ENCODE measurements around the gene ARHGAP15.
A peak's percentile ranks its signal among the peaks of the same experiment; 100 is the strongest.

Gene ARHGAP15

GRCh38 chr2:143734507-143734906 is 605.3 kb downstream of the ARHGAP15 start:
- TF ChIP-seq USF1 (IDR thresholded peaks at IDR 0.05) (no peak), CEBPB (IDR thresholded peaks at IDR 0.05) (no peak)

GRCh38 chr2:143736904-143737303 is 607.7 kb downstream of the ARHGAP15 start:
- TF ChIP-seq YY1 (IDR thresholded peaks at IDR 0.05; ENCODE audit: low read depth) = no peak
- TF ChIP-seq NFIC (IDR thresholded peaks at IDR 0.05) = no peak
- TF ChIP-seq TCF12 (IDR thresholded peaks at IDR 0.05; ENCODE audit: low read depth) = no peak
- no peak for TF ChIP-seq FOXM1 (IDR thresholded peaks at IDR 0.05; ENCODE audit: borderline replicate concordance, low read depth)
- TF ChIP-seq CREB1 (IDR thresholded peaks at IDR 0.05; ENCODE audit: low read depth) = no peak
- no peak for TF ChIP-seq MAX (IDR thresholded peaks at IDR 0.05)

- no peak for TF ChIP-seq TEAD4 (IDR thresholded peaks at IDR 0.05)
- TF ChIP-seq EP300 (IDR thresholded peaks at IDR 0.05; ENCODE audit: borderline replicate concordance) = no peak
- no peak for TF ChIP-seq MAX (IDR thresholded peaks at IDR 0.05)
- TF ChIP-seq YY1 (IDR thresholded peaks at IDR 0.05; ENCODE audit: low read depth) = no peak
- no peak for TF ChIP-seq ZBTB7A (IDR thresholded peaks at IDR 0.05; ENCODE audit: low read depth)
- TF ChIP-seq NFIC (IDR thresholded peaks at IDR 0.05) = no peak
- no peak for TF ChIP-seq FOXM1 (IDR thresholded peaks at IDR 0.05; ENCODE audit: borderline replicate concordance, low read depth)
- no peak for TF ChIP-seq CEBPB (IDR thresholded peaks at IDR 0.05)
- TF ChIP-seq TAF1 (IDR thresholded peaks at IDR 0.05; ENCODE audit: low read depth) = no peak
- no peak for TF ChIP-seq RAD21 (IDR thresholded peaks at IDR 0.05; ENCODE audit: low read depth)
- no peak for TF ChIP-seq CREB1 (IDR thresholded peaks at IDR 0.05; ENCODE audit: low read depth)
- TF ChIP-seq TCF12 (IDR thresholded peaks at IDR 0.05; ENCODE audit: low read depth) = no peak
- TF ChIP-seq REST (IDR thresholded peaks at IDR 0.05; ENCODE audit: low read depth) = no peak
- no peak for TF ChIP-seq USF1 (IDR thresholded peaks at IDR 0.05)
- TF ChIP-seq EGR1 (IDR thresholded peaks at IDR 0.05) = no peak
Observed at GRCh38 chr2:143740431-143740830, 611.2 kb downstream of the ARHGAP15 start.

DNA sequence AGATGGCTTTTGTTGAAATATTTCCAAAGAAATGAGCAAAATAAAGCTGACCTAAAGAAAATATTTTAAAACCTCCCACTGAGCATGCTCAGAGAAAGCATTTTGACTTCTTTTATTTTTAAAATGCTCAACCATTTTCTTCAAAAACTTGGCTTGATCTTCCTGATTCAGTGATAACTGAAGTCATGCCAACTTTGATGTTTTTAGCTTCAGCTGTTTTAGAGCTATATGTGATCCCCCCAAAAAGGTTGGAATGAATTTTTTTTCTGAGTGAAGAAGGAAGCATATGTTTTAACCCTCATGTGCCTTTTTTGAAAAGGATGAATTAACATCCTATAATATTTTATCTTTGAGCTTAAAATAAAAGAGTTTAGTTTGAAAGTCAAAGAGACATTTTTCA is 612.0 kb downstream of the ARHGAP15 start:
- TF ChIP-seq NFIC (IDR thresholded peaks at IDR 0.05) (no peak), RAD21 (IDR thresholded peaks at IDR 0.05; ENCODE audit: low read depth) (no peak), MAX (IDR thresholded peaks at IDR 0.05) (no peak), YY1 (IDR thresholded peaks at IDR 0.05; ENCODE audit: low read depth) (no peak), EP300 (IDR thresholded peaks at IDR 0.05; ENCODE audit: borderline replicate concordance) (no peak), CREB1 (IDR thresholded peaks at IDR 0.05; ENCODE audit: low read depth) (no peak), TAF1 (IDR thresholded peaks at IDR 0.05; ENCODE audit: low read depth) (no peak), CEBPB (IDR thresholded peaks at IDR 0.05) (no peak), TCF12 (IDR thresholded peaks at IDR 0.05; ENCODE audit: low read depth) (no peak)

DNA sequence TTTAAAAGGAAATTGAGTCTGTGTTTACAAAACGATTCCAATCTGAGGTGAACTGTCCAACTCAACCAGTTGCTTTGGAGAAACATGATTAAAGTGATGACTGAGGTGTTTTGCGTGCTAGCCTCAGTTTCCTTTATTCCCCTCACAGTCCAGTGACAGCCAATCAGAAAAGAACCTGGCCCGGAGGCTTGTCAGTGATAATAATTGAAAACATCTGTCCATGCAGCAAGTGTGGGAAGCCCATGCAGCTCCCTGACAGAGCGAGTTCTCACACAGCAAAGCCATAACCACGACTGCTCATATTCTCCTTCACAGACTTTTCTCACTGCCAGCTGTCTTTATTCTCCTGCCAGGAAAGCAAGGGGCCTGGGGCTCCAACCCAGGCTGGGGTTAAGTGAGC is 613.4 kb downstream of the ARHGAP15 start:
- TF ChIP-seq USF1 (IDR thresholded peaks at IDR 0.05) (no peak), CEBPB (IDR thresholded peaks at IDR 0.05) (no peak), TAF1 (IDR thresholded peaks at IDR 0.05; ENCODE audit: low read depth) (no peak), TEAD4 (IDR thresholded peaks at IDR 0.05) (no peak), FOXM1 (IDR thresholded peaks at IDR 0.05; ENCODE audit: borderline replicate concordance, low read depth) (no peak), NFIC (IDR thresholded peaks at IDR 0.05) (no peak), ZBTB7A (IDR thresholded peaks at IDR 0.05; ENCODE audit: low read depth) (no peak), RAD21 (IDR thresholded peaks at IDR 0.05; ENCODE audit: low read depth) (no peak), EP300 (IDR thresholded peaks at IDR 0.05; ENCODE audit: borderline replicate concordance) (no peak)

DNA sequence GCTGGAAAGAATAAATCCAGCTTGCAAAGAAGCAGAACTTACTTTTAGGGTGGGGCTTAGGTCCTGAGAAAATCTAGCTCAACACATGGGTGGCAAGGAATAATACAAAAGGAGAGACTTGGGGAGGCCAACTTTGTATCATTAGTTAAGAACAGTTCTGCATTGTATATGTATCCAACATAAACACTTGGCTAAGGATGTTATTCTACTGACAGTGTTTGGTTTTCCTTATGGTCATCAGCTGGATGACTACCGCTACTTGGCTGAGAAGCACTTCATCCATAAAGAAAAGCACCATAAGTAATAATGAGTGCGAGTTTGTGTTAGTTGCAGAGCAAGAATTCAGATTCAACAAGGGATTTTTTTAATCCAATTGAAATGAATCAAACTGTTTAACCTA is 614.9 kb downstream of the ARHGAP15 start:
- TF ChIP-seq EP300 (IDR thresholded peaks at IDR 0.05; ENCODE audit: borderline replicate concordance) (no peak), YY1 (IDR thresholded peaks at IDR 0.05; ENCODE audit: low read depth) (no peak), CEBPB (IDR thresholded peaks at IDR 0.05) (no peak), ZBTB7A (IDR thresholded peaks at IDR 0.05; ENCODE audit: low read depth) (no peak), TCF12 (IDR thresholded peaks at IDR 0.05; ENCODE audit: low read depth) (no peak), EGR1 (IDR thresholded peaks at IDR 0.05) (no peak), MAX (IDR thresholded peaks at IDR 0.05) (no peak), RAD21 (IDR thresholded peaks at IDR 0.05; ENCODE audit: low read depth) (no peak)

- TF ChIP-seq EP300 (IDR thresholded peaks at IDR 0.05; ENCODE audit: borderline replicate concordance) (peak; percentile 83), ZBTB7A (IDR thresholded peaks at IDR 0.05; ENCODE audit: low read depth) (no peak), USF1 (IDR thresholded peaks at IDR 0.05) (0 out of 2 replicates have a peak, but pooled peaks have one; percentile 13), EGR1 (IDR thresholded peaks at IDR 0.05) (no peak), RAD21 (IDR thresholded peaks at IDR 0.05; ENCODE audit: low read depth) (peak; percentile 19; the same call in 1 of the 2 replicates), TAF1 (IDR thresholded peaks at IDR 0.05; ENCODE audit: low read depth) (no peak), NFIC (IDR thresholded peaks at IDR 0.05) (peak; percentile 89), REST (IDR thresholded peaks at IDR 0.05; ENCODE audit: low read depth) (no peak), MAX (IDR thresholded peaks at IDR 0.05) (peak; percentile 43; the same call in 1 of the 2 replicates), YY1 (IDR thresholded peaks at IDR 0.05; ENCODE audit: low read depth) (peak; percentile 74), CEBPB (IDR thresholded peaks at IDR 0.05) (peak; percentile 70; the same call in 1 of the 2 replicates), FOXM1 (IDR thresholded peaks at IDR 0.05; ENCODE audit: borderline replicate concordance, low read depth) (peak; percentile 48; the same call in 1 of the 2 replicates), CREB1 (IDR thresholded peaks at IDR 0.05; ENCODE audit: low read depth) (no peak), TCF12 (IDR thresholded peaks at IDR 0.05; ENCODE audit: low read depth) (peak; percentile 86), TEAD4 (IDR thresholded peaks at IDR 0.05) (peak; percentile 100)
Observed at GRCh38 chr2:143745060-143745459, 615.8 kb downstream of the ARHGAP15 start.

Measured in Ishikawa (cell line).